Retina (tissue), 1 donor: Measurements from ENCODE around the gene FCN1.

Experiments used
- DNase-seq: peaks from one replicate; pipeline ENCODE4 v3.0.0-alpha.2; 2016

The FCN1 gene

GRCh38 chr9:134913041-134913712, 4.5 kb downstream of the FCN1 start:
- DNase-seq, result no peak

- no peak for DNase-seq
These were observed 5.4 kb downstream of the FCN1 start for GRCh38 chr9:134912126-134912840.

- no peak for DNase-seq
These were observed 7.9 kb downstream of the FCN1 start for GRCh38 chr9:134909511-134910481.

- DNase-seq, result no peak
These were observed 9.0 kb downstream of the FCN1 start for GRCh38 chr9:134908524-134909309.

GRCh38 chr9:134902936-134903335, 14.8 kb downstream of the FCN1 start:
- no peak for DNase-seq

GRCh38 chr9:134899818-134900217, 17.9 kb downstream of the FCN1 start:
- DNase-seq, result no peak

GRCh38 chr9:134899168-134899567, 18.5 kb downstream of the FCN1 start:
- no peak for DNase-seq

GRCh38 chr9:134898319-134898718, 19.4 kb downstream of the FCN1 start:
- DNase-seq, result no peak

- no peak for DNase-seq
These were observed 20.0 kb downstream of the FCN1 start for GRCh38 chr9:134897584-134898170.

- no peak for DNase-seq
These were observed 20.7 kb downstream of the FCN1 start for GRCh38 chr9:134896834-134897583.

- no peak for DNase-seq
These were observed 21.5 kb downstream of the FCN1 start for GRCh38 chr9:134895908-134896833.

- DNase-seq, result no peak
These were observed 22.2 kb downstream of the FCN1 start for GRCh38 chr9:134895567-134895907.

- no peak for DNase-seq
These were observed 22.6 kb downstream of the FCN1 start for GRCh38 chr9:134895097-134895496.

GRCh38 chr9:134894136-134894860, 23.4 kb downstream of the FCN1 start:
- DNase-seq, result no peak

GRCh38 chr9:134892820-134893420, 24.8 kb downstream of the FCN1 start:
- DNase-seq, result no peak

GRCh38 chr9:134892221-134892620, 25.5 kb downstream of the FCN1 start:
- DNase-seq, result no peak

- DNase-seq, result no peak
These were observed 26.0 kb downstream of the FCN1 start for GRCh38 chr9:134891713-134892112.

GRCh38 chr9:134891053-134891452, 26.7 kb downstream of the FCN1 start:
- DNase-seq, result no peak

- DNase-seq, result no peak
These were observed 27.6 kb downstream of the FCN1 start for GRCh38 chr9:134890155-134890495.
